Trophoblast cell (in vitro differentiated cells and primary cell): Measurements from ENCODE around the gene SALL2.

Experiments used
- DNase-seq, 2 donors: peaks; one replicate each; pipeline ENCODE4 v3.0.0-alpha.2; 2016
- H2AFZ ChIP-seq: 2 replicates; pipeline ENCODE4 v1.6.1; 2013; ENCODE audit warnings: low read length, moderate library complexity, mild to moderate bottlenecking; ENCODE audit not compliant: insufficient read depth, poor library complexity
- H2AK5ac ChIP-seq: 2 replicates; pipeline ENCODE4 v1.6.1; 2013; ENCODE audit warnings: mild to moderate bottlenecking, low read length
- H2BK120ac ChIP-seq: 2 replicates; pipeline ENCODE4 v1.6.1; 2013; ENCODE audit warnings: low read length, mild to moderate bottlenecking, moderate library complexity; ENCODE audit not compliant: insufficient read depth, poor library complexity
- H2BK12ac ChIP-seq: 2 replicates; pipeline ENCODE4 v1.6.1; 2013; ENCODE audit warnings: mild to moderate bottlenecking, low read length, moderate library complexity
- H2BK5ac ChIP-seq: 2 replicates; pipeline ENCODE4 v1.6.1; 2013; ENCODE audit warnings: low read length, low read depth, moderate library complexity, mild to moderate bottlenecking; ENCODE audit not compliant: poor library complexity
- H3K14ac ChIP-seq: 2 replicates; pipeline ENCODE4 v1.6.1; 2013; ENCODE audit warnings: mild to moderate bottlenecking, low read length
- H3K18ac ChIP-seq: 2 replicates; pipeline ENCODE4 v1.6.1; 2013; ENCODE audit warnings: mild to moderate bottlenecking, low read length
- H3K23ac ChIP-seq: 2 replicates; pipeline ENCODE4 v1.6.1; 2013; ENCODE audit warnings: low read length
- H3K27ac ChIP-seq: 2 replicates; pipeline ENCODE4 v1.5.1; 2013; ENCODE audit warnings: low read depth, mild to moderate bottlenecking, inconsistent platforms, low read length, moderate library complexity
- H3K27me3 ChIP-seq: 2 replicates; pipeline ENCODE4 v1.6.1; 2013; ENCODE audit warnings: inconsistent platforms, mild to moderate bottlenecking, low read length, moderate library complexity; ENCODE audit not compliant: insufficient read depth
- H3K36me3 ChIP-seq, 2 experiments: 1 replicate in 1 of 2; 2 replicates in 1 of 2; pipeline ENCODE4 v1.6.1; 2013; ENCODE audit warnings: low read length in 2 of 2, mild to moderate bottlenecking in 2 of 2, moderate library complexity in 1 of 2; ENCODE audit not compliant: insufficient read depth in 2 of 2, control insufficient read depth in 1 of 2
- H3K4ac ChIP-seq: 2 replicates; pipeline ENCODE4 v1.6.1; 2013; ENCODE audit warnings: low read depth, mild to moderate bottlenecking, low read length, moderate library complexity
- H3K4me1 ChIP-seq, 2 experiments: 1 replicate in 1 of 2; 2 replicates in 1 of 2; pipeline ENCODE4 v1.6.1; 2013; ENCODE audit warnings: low read length in 2 of 2, mild to moderate bottlenecking in 2 of 2, moderate library complexity in 1 of 2; ENCODE audit not compliant: insufficient read depth in 2 of 2, control insufficient read depth in 1 of 2
- H3K4me2 ChIP-seq: 2 replicates; pipeline ENCODE4 v1.6.1; 2013; ENCODE audit warnings: inconsistent platforms, mild to moderate bottlenecking, low read length, moderate library complexity
- H3K4me3 ChIP-seq: 2 replicates; pipeline ENCODE4 v1.5.1; 2013; ENCODE audit warnings: mild to moderate bottlenecking, low read depth, low read length, inconsistent platforms
- H3K79me1 ChIP-seq: one replicate; pipeline ENCODE4 v1.6.1; 2013; ENCODE audit warnings: low read length
- H3K79me2 ChIP-seq: 2 replicates; pipeline ENCODE4 v1.6.1; 2013; ENCODE audit warnings: low read length, mild to moderate bottlenecking; ENCODE audit not compliant: control insufficient read depth, insufficient read depth, poor library complexity
- H3K9ac ChIP-seq: 2 replicates; pipeline ENCODE4 v1.6.1; 2013; ENCODE audit warnings: mild to moderate bottlenecking, low read length
- H3K9me3 ChIP-seq: 2 replicates; pipeline ENCODE4 v1.6.1; 2013; ENCODE audit warnings: low read depth, mild to moderate bottlenecking, control low read depth, inconsistent platforms, low read length; ENCODE audit not compliant: insufficient read depth
- H4K12ac ChIP-seq: 2 replicates; pipeline ENCODE4 v1.6.1; 2013; ENCODE audit warnings: low read depth, mild to moderate bottlenecking, low read length, moderate library complexity
- H4K8ac ChIP-seq: 2 replicates; pipeline ENCODE4 v1.6.1; 2013; ENCODE audit warnings: low read depth, mild to moderate bottlenecking, low read length, moderate library complexity
- H4K91ac ChIP-seq: one replicate; pipeline ENCODE4 v1.6.1; 2013; ENCODE audit warnings: low read depth, mild to moderate bottlenecking, low read length, moderate library complexity
- WGBS: extraction: QIAGEN DNeasy Blood & Tissue Kit; methylation state at CpG from one replicate; pipeline ENCODE4 v1.1.7; 2013; ENCODE audit warnings: missing lambda C conversion rate; ENCODE audit not compliant: insufficient read length, insufficient coverage; ENCODE audit errors: extremely low coverage; 5-methylcytosine and 5-hydroxymethylcytosine counted together

SALL2 gene

DNA sequence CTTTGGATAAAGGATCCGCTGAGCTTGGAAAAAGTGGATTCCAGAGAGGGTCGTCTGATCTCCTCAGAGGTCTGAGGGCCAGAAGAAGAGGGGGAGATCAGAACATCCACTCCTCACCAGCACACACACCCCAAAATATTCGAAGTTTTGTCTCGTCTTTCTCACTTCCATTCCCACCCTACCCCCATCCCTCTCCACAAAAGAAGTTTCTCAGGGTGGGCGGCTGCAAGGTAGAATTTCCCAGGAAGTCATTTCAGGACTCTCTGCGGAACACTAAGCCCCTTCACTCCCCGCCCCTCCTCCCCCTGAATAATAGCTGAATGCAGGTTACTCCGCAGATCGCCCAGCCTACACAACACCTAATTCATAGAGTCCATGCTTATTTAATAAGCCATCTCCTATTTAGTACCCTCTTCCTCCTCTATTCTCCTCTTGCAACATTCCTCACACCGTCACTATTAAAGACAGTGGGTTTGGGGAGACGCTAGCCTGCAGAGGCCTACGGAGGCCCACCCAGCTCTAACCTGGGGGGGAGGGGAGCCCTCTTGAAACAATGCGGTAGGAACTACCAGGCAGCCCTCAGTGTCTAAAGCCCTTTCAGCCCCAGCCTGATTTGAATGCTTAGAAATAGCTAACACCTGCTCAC lies 649 bp upstream of the SALL2 start:
- Histone ChIP-seq H3K27ac (no peak overlapping the region), H2AFZ (peak overlapping the region; percentile 37), H2BK12ac (no peak overlapping the region), H3K4me3 (no peak overlapping the region), H3K9me3 (peaks cover 1% of the 10 kb centered on the region), H3K9ac (no peak overlapping the region), H3K14ac (no peak overlapping the region), H2AK5ac (no peak overlapping the region), H3K4me2 (peak overlapping the region; percentile 84), H4K91ac (no peak overlapping the region), H3K27me3 (no peaks in the 10 kb centered on the region), H3K18ac (no peak overlapping the region), H3K4ac (no peak overlapping the region), H3K4me1 (peaks cover 5 to 8% of the 10 kb centered on the region in 2 experiments), H3K36me3 (peaks cover 4 to 8% of the 10 kb centered on the region in 2 experiments), H4K8ac (no peak overlapping the region), H3K79me2 (peaks cover 1% of the 10 kb centered on the region), H3K23ac (no peak overlapping the region), H2BK120ac (no peak overlapping the region), H2BK5ac (no peak overlapping the region), H4K12ac (no peak overlapping the region), H3K79me1 (no peaks in the 10 kb centered on the region)
- WGBS = no CpG with 5 or more reads among the region's 13 CpGs
- no peak for DNase-seq

DNA sequence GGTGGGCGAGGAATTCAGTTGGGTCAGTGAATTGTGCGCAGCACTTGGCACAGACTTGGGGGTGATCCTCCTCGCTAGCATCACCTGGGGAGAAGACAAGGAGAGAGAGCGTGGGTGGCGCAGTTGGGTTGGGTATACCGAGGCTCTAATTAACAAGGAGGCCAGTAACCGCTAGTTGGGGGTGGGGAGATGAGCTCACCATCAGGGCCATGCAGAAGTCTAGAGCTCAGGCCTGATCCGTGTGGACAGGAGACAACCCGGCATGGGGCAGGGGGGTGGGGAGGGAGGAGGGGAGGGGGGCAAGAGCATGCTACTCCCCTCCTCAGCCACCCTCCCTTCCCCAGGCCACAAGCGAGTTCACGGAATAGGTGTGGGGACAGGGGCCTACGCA lies 580 bp downstream of the SALL2 start:
- H3K79me2 ChIP-seq = peaks cover 1% of the 10 kb centered on the region
- WGBS = no CpG with 5 or more reads among the region's 12 CpGs

DNA sequence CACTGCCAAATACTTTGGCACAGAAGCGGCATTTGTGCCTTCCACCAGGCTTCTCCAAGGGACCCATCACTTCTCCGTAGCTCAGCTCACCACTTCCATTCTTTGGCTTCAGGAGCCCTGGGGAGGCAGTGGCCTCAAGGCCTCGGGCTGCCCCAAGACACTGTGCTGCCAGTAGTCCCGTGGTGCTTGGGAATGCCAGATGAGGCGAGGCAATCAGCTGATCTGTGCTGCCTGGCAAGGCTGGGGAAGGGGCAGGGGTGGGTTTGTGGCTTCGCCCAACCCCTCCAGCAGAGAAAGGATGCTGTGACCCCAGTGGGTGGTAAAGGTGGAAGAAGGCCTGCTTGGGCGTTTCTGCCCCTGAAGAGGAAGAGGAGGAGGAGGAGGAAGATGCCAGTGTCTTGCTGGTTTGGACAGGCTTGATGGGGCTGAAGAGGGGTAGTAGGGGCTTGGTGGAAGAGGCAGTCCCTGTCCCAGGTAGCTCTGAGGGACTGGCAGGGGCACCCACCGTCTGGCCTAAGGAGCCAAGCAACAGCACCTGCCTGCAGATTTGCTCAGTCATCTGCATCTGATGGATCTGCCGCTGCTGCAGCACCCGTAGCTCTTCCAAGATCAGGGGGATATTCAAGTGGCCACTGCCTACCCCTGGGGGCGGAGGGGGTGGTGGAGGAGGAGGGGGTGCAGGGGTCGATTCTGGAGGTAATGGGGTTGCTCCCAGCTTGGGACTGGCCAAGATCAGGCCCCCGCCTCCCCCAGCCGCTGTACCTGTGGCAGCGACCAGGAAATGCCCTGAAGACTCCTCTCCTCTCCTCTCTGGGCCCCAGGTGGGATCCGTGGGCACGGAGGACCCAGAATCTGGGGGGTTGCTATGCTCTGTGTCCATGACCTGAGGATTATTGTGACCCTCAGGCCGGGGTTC lies 1.3 kb downstream of the SALL2 start:
- DNase-seq = no peak
- Histone ChIP-seq H4K91ac (peak overlapping the region; percentile 10), H3K23ac (no peak overlapping the region), H3K36me3 (peaks cover 4 to 8% of the 10 kb centered on the region in 2 experiments), H3K18ac (no peak overlapping the region), H2BK12ac (no peak overlapping the region), H3K27ac (no peak overlapping the region), H4K12ac (no peak overlapping the region), H3K79me1 (no peaks in the 10 kb centered on the region), H3K4me1 (peaks cover 5 to 8% of the 10 kb centered on the region in 2 experiments), H2BK120ac (no peak overlapping the region), H2AFZ (no peak overlapping the region), H3K4ac (no peak overlapping the region), H3K9me3 (peaks cover 1% of the 10 kb centered on the region), H3K79me2 (peaks cover 1% of the 10 kb centered on the region), H3K4me3 (no peak overlapping the region), H4K8ac (no peak overlapping the region), H2AK5ac (no peak overlapping the region), H3K14ac (no peak overlapping the region), H2BK5ac (no peak overlapping the region), H3K4me2 (peak overlapping the region; percentile 84), H3K27me3 (no peaks in the 10 kb centered on the region), H3K9ac (no peak overlapping the region)
- WGBS = no CpG with 5 or more reads among the region's 18 CpGs

More for the DNA sequence above, 580 bp downstream of the SALL2 start:
- Histone ChIP-seq H4K91ac (peak overlapping the region; percentile 10), H2BK5ac (no peak overlapping the region), H3K36me3 (peaks cover 4 to 8% of the 10 kb centered on the region in 2 experiments), H4K12ac (no peak overlapping the region), H2BK12ac (no peak overlapping the region), H2AK5ac (no peak overlapping the region), H3K79me1 (no peaks in the 10 kb centered on the region), H3K4me3 (peak overlapping the region; percentile 91), H3K14ac (no peak overlapping the region), H3K4me2 (peak overlapping the region; percentile 84), H3K27ac (no peak overlapping the region), H3K9ac (no peak overlapping the region), H2BK120ac (no peak overlapping the region), H3K9me3 (peaks cover 1% of the 10 kb centered on the region), H4K8ac (no peak overlapping the region), H3K4ac (no peak overlapping the region), H2AFZ (peak overlapping the region; percentile 23), H3K18ac (peak overlapping the region; percentile 3), H3K4me1 (peaks cover 5 to 8% of the 10 kb centered on the region in 2 experiments), H3K27me3 (no peaks in the 10 kb centered on the region), H3K23ac (no peak overlapping the region)
- DNase-seq = no peak

DNA sequence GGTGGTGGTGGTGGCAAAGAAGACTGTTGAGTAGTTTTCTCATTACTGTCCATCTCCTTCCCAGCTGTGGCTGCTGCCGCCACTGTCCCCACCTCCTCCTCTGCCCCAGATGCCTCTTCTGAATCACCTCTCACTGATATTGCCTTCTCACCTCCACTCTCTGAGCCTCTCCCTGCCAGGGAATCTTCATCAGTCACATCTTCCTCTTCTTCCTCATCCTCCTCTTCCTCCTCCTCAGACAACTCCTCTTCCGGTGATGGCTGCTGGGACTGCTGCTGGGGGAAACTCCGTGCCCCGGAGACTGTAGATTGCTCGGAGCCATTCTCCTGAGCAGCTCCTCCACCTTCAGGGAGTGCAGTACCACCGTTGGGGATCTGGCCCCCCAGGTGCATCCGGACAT lies 2.9 kb downstream of the SALL2 start:
- no peaks in the 10 kb centered on the region for H3K79me1 ChIP-seq
- H3K18ac ChIP-seq = no peak overlapping the region
- no peaks in the 10 kb centered on the region for H3K27me3 ChIP-seq
- DNase-seq = no peak
- H4K12ac ChIP-seq = no peak overlapping the region
- no peak overlapping the region for H2AFZ ChIP-seq
- H3K4me2 ChIP-seq = no peak overlapping the region
- no CpG with 5 or more reads among the region's 7 CpGs for WGBS
- no peak overlapping the region for H3K9ac ChIP-seq
- H3K27ac ChIP-seq = no peak overlapping the region
- H3K23ac ChIP-seq = no peak overlapping the region
- no peak overlapping the region for H2BK12ac ChIP-seq
- peaks cover 1% of the 10 kb centered on the region for H3K9me3 ChIP-seq
- no peak overlapping the region for H2BK5ac ChIP-seq
- no peak overlapping the region for H3K14ac ChIP-seq
- peaks cover 4 to 8% of the 10 kb centered on the region in 2 experiments for H3K36me3 ChIP-seq
- H4K8ac ChIP-seq = no peak overlapping the region
- no peak overlapping the region for H3K4me3 ChIP-seq
- H4K91ac ChIP-seq = no peak overlapping the region
- no peak overlapping the region for H2BK120ac ChIP-seq
- peaks cover 5 to 8% of the 10 kb centered on the region in 2 experiments for H3K4me1 ChIP-seq
- peaks cover 1% of the 10 kb centered on the region for H3K79me2 ChIP-seq
- H2AK5ac ChIP-seq = no peak overlapping the region
- no peak overlapping the region for H3K4ac ChIP-seq
